Endothelial cell (in vitro differentiated cells): Measurements from ENCODE around the gene DPCD. TPM values are rescaled to one million over a fixed set of nuclear protein-coding genes. Genes with fewer than 3 reads are reported as not detected.

Source experiments
- DNase-seq: peaks from one replicate; pipeline ENCODE4 v3.0.0; 2021; ENCODE audit warnings: low spot score
- H3K27ac Mint-ChIP-seq: one replicate; pipeline ENCODE4 v1.8.0; 2021; ENCODE audit warnings: mixed read lengths, inconsistent platforms; ENCODE audit not compliant: unreplicated experiment
- H3K27me3 Mint-ChIP-seq: one replicate; pipeline ENCODE4 v1.8.0; 2021; ENCODE audit warnings: mild to moderate bottlenecking, moderate library complexity, mixed read lengths, inconsistent platforms; ENCODE audit not compliant: unreplicated experiment
- H3K36me3 Mint-ChIP-seq: one replicate; pipeline ENCODE4 v1.8.0; 2021; ENCODE audit warnings: mild to moderate bottlenecking, low read depth, mixed read lengths, inconsistent platforms; ENCODE audit not compliant: unreplicated experiment
- H3K4me1 Mint-ChIP-seq: one replicate; pipeline ENCODE4 v1.8.0; 2021; ENCODE audit warnings: mild to moderate bottlenecking, mixed read lengths, inconsistent platforms; ENCODE audit not compliant: unreplicated experiment
- H3K4me3 Mint-ChIP-seq: one replicate; pipeline ENCODE4 v1.8.0; 2021; ENCODE audit warnings: mild to moderate bottlenecking, mixed read lengths, inconsistent platforms; ENCODE audit not compliant: unreplicated experiment
- H3K9me3 Mint-ChIP-seq: one replicate; pipeline ENCODE4 v1.8.0; 2021; ENCODE audit warnings: mixed read lengths, inconsistent platforms; ENCODE audit not compliant: unreplicated experiment
- CTCF ChIP-seq: fragments of 200-600 bp; sonication (generic); IDR thresholded peaks from one replicate; pipeline ENCODE4 v1.5.0; 2021; ENCODE audit warnings: antibody characterized with exemption; ENCODE audit not compliant: unreplicated experiment
- total RNA-seq: library from RNA; stranded (reverse); fragmentation: NEBNext Ultra II Directional; extraction: Animal tissue kit (Norgen Biotek cat#: 25700); gene quantifications from one replicate; pipeline ENCODE4 v1.2.1, GENCODE V29; 2021; ENCODE audit not compliant: unreplicated experiment

The DPCD gene
- total RNA-seq, 1 donor from 2014 or later = 16.7 TPM

GRCh38 chr10:101572785-101573184 is 15.3 kb upstream of the DPCD start:
- Mint-ChIP-seq H3K9me3 (no peaks in the 10 kb centered on the region), H3K27me3 (peaks cover 19% of the 10 kb centered on the region), H3K4me3 (no peak overlapping the region), H3K36me3 (no peaks in the 10 kb centered on the region), H3K4me1 (no peaks in the 10 kb centered on the region), H3K27ac (no peak overlapping the region)
- no peak for DNase-seq
- no peak for TF ChIP-seq CTCF

GRCh38 chr10:101573885-101574753 is 14.0 kb upstream of the DPCD start:
- TF ChIP-seq CTCF = no peak
- no peaks in the 10 kb centered on the region for H3K4me1 Mint-ChIP-seq
- H3K36me3 Mint-ChIP-seq = peaks cover 6% of the 10 kb centered on the region
- no peak overlapping the region for H3K4me3 Mint-ChIP-seq
- H3K9me3 Mint-ChIP-seq = no peaks in the 10 kb centered on the region
- DNase-seq = no peak
- no peak overlapping the region for H3K27ac Mint-ChIP-seq
- peaks cover 20% of the 10 kb centered on the region for H3K27me3 Mint-ChIP-seq

GRCh38 chr10:101575091-101575490 is 13.0 kb upstream of the DPCD start:
- H3K27me3 Mint-ChIP-seq = peaks cover 21% of the 10 kb centered on the region
- DNase-seq = no peak
- H3K27ac Mint-ChIP-seq = no peak overlapping the region
- H3K9me3 Mint-ChIP-seq = no peaks in the 10 kb centered on the region
- peaks cover 10% of the 10 kb centered on the region for H3K36me3 Mint-ChIP-seq
- H3K4me3 Mint-ChIP-seq = no peak overlapping the region
- TF ChIP-seq CTCF = no peak
- H3K4me1 Mint-ChIP-seq = no peaks in the 10 kb centered on the region

- peaks cover 10% of the 10 kb centered on the region for H3K36me3 Mint-ChIP-seq
- no peak overlapping the region for H3K27ac Mint-ChIP-seq
- H3K9me3 Mint-ChIP-seq = no peaks in the 10 kb centered on the region
- H3K4me3 Mint-ChIP-seq = no peak overlapping the region
- no peak for TF ChIP-seq CTCF
- H3K4me1 Mint-ChIP-seq = no peaks in the 10 kb centered on the region
- peaks cover 21% of the 10 kb centered on the region for H3K27me3 Mint-ChIP-seq
- DNase-seq = no peak
These were observed 12.4 kb upstream of the DPCD start for GRCh38 chr10:101575580-101576210.
